NCI-H2227 treated with DMSO at 0.1 percent for 48 hours (cell line): ENCODE data around the gene BAIAP3.

Experiments used
- DNase-seq: peaks from one replicate; lab custom pipeline; 2025; lab: John Stamatoyannopoulos, UW

The BAIAP3 gene

GRCh38 chr16:1334739-1335138, 1.3 kb downstream of the BAIAP3 start:
- DNase-seq: no peak

- no peak for DNase-seq
These were observed 1.9 kb downstream of the BAIAP3 start for GRCh38 chr16:1335211-1335971.

- no peak for DNase-seq
These were observed 2.6 kb downstream of the BAIAP3 start for GRCh38 chr16:1335996-1336395.

GRCh38 chr16:1336619-1337018, 3.2 kb downstream of the BAIAP3 start:
- DNase-seq: no peak

- no peak for DNase-seq
These were observed 4.0 kb downstream of the BAIAP3 start for GRCh38 chr16:1337486-1337885.

GRCh38 chr16:1338119-1338730, 4.8 kb downstream of the BAIAP3 start:
- DNase-seq: no peak

- DNase-seq: no peak
These were observed 5.6 kb downstream of the BAIAP3 start for GRCh38 chr16:1338855-1339675.

GRCh38 chr16:1340730-1341494, 7.5 kb downstream of the BAIAP3 start:
- no peak for DNase-seq

- DNase-seq: no peak
These were observed 8.3 kb downstream of the BAIAP3 start for GRCh38 chr16:1341495-1342420.

- peak; percentile 98 for DNase-seq
These were observed 9.3 kb downstream of the BAIAP3 start for GRCh38 chr16:1342526-1343427.

- no peak for DNase-seq
These were observed 10.2 kb downstream of the BAIAP3 start for GRCh38 chr16:1343428-1344242.

GRCh38 chr16:1344499-1344898, 11.1 kb downstream of the BAIAP3 start:
- no peak for DNase-seq

- DNase-seq: no peak
These were observed 11.6 kb downstream of the BAIAP3 start for GRCh38 chr16:1345087-1345486.

- no peak for DNase-seq
These were observed 12.4 kb downstream of the BAIAP3 start for GRCh38 chr16:1345651-1346421.

- no peak for DNase-seq
These were observed 13.2 kb downstream of the BAIAP3 start for GRCh38 chr16:1346422-1347285.

- DNase-seq: no peak
These were observed 13.9 kb downstream of the BAIAP3 start for GRCh38 chr16:1347286-1347855.

- DNase-seq: no peak
These were observed 14.5 kb downstream of the BAIAP3 start for GRCh38 chr16:1347962-1348361.
